ENCODE results near the gene AGAP1.

The AGAP1 gene

GRCh38 chr2:236160366-236161081 is 666.7 kb downstream of the AGAP1 start:
- DNase-seq = no peak

GRCh38 chr2:236161082-236161462 is 667.2 kb downstream of the AGAP1 start:
- no peak for DNase-seq

- no peak for DNase-seq
These were observed 667.7 kb downstream of the AGAP1 start for GRCh38 chr2:236161531-236161930.

GRCh38 chr2:236162031-236162845 is 668.4 kb downstream of the AGAP1 start:
- no peak for DNase-seq

- DNase-seq = no peak
These were observed 669.1 kb downstream of the AGAP1 start for GRCh38 chr2:236162882-236163470.

DNA sequence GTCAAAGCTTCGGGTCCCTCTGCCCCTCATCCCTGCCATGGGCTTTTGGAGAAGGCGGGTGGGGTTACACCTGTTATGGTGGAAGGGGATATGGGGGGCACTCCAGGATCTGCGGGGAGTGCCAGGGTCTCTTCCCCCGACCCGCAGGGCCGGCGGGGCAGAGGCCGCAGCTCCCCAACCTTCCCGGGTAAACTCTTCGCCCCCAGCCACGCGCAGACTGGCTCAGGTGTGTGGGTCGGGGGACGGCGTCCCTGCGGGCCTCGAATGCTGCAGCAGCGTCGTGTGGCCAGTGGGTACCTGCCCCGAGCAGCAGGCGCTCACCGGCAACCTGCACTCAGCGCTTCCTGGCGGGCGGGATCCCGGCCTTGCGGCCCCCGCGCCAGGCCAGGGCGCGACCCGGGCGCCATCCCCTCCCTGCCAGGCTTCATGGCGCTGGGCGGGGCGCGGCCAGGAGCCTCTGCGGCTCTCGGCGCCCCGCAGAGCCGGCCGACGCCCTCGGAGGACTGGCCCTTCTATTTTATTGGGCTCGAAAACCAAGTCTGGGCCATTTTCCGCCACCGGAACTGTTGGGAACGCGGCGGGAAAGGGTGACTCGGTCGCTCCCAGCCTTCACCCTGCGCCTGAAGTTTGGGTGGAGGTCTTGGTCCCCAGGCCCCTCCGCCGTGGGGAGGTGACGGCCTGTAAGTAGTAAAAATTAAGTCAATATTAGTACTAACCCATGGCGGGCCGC is 669.8 kb downstream of the AGAP1 start:
- no peak for DNase-seq

- DNase-seq = no peak
These were observed 670.5 kb downstream of the AGAP1 start for GRCh38 chr2:236164201-236164924.

GRCh38 chr2:236164925-236165841 is 671.3 kb downstream of the AGAP1 start:
- DNase-seq = no peak

DNA sequence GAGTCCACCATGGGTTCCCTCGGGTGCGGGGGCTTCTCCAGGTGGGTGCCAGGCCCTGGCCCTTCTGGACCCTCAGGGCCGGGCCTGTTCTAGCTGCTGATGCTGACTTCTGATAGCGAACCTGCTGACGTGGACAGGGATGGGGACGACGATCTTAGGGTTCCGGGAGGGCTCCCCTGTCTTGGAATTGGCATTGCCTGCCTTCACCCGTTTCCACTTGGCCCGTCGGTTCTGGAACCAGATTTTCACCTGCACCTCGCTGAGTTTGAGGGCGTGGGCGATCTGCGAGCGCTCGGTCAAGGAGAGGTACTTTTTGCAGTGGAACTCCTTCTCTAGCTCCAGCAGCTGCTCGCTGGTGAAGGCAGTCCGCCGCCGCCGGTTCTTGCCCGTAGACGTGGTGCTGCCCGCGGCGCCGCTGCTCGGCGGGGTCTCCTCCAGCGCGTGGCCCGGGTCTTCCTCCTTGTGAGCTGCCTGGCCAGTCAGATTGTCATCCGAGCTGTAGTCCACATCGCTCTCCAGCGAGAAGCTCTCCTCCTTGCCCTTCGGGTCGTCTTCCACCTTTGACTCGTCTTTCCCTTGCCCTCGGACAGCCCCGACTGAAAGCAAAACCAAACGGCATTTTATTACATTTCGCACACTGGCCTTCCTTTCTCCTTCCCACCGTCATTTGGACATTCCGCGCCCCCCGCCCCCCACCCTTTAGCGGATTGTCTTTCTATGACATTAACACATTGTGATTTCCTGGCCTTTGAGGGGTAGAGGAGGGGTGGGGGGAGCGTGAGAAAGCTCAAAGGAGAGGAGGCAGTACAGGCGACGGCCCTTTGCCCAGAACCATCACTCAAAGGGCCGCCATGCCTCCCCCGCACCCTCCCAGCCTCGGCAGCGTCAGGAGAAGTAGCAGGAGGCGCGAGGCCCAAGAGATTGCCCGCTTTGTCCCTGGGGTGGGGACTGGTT is 672.3 kb downstream of the AGAP1 start:
- no peak for DNase-seq

GRCh38 chr2:236166796-236167296 is 673.0 kb downstream of the AGAP1 start:
- no peak for DNase-seq

DNA sequence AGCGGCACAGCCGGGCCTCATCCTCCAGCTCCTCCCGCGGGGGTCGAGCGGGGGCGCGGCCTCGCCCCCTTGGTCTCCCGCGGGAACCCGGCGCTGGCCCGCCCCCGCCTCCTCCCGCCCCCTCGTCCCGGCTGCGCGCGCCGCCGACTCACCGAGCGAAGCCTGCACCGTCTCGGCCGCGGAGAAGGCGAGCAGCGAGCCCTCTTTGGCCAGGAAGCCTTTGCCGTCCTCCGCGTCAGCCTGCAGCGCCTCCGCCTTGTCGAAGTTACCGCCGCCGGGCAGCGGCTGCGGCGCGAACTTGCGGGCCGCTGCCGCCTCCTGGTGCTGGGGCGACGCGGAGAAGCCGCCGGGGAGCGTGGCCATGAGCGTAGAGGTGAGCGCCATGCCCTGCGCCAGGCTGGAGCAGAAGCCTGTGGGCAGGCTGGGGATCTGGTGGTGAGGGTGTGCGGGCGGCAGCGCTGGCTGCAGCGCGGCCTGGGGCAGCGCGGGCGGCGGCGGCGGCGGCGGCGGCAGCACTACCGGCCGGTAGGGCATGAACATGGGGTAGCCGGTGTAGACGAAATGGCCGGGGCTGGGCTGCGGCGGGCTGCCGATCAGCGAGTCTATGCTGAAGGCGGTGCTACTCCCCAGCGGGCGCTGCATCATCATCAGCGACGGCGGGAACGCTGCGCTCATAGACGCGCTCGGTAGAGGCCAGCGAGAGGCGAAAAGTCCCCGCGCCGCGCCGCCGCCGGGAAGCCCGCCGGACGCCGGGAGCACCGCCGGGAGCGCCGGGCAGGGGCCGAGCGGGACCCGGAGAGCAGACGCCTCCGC is 673.7 kb downstream of the AGAP1 start:
- no peak for DNase-seq

DNA sequence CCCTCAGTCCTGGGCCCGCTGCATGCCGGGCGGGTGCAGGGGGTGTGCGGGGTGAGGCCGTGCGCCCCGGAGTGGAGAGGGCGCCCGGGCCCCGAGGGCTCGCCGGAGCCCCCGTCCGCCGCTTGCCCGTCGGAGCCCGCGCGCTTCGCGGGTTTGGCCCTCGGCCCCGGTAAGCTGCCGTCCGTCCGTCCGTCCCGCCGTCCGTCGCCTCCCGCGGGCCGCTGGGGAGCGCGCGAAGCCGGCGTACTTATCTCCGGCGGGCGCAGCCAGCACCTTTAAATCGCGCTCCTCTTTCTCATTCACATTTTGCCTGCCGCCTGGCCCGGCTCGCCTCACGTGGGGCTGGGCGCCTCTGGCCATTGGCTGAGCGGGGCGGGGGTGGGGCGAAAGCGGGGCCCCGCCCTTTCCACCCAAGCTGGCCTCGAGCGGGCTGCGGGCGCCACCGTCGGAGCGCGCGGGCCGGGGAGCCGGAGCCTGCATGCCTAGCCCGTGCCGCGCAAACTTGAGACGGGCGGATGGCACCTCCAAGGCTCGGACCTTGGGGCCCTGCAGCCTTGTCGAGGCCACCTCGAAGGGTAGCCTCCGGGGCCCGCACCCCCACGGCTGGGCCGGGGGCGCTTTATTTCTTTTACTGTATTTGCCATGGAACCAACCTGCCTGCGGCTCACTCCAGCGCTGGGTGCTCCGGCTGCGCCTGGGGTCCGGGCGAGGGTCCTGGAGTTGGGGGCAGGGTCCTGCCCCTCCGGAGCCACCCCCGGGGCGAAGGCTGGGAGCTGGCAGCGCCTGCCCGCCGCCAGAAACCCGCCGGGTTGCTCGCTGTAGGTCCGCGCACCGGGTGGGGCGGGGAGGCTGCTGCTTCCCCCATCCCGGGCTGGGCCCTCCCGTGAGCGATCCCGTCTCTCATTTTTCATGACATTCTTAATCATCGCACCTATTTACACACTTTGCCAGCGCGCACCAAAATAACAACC is 674.6 kb downstream of the AGAP1 start, which contains the start of gene GBX2:
Gene GBX2, minus strand, starts transcription at position 277 of the 971 bp plus-strand sequence. CDS start 415 bp downstream, outside the sequence.
- no peak for DNase-seq

GRCh38 chr2:236169151-236169721 is 675.4 kb downstream of the AGAP1 start:
- no peak for DNase-seq

DNA sequence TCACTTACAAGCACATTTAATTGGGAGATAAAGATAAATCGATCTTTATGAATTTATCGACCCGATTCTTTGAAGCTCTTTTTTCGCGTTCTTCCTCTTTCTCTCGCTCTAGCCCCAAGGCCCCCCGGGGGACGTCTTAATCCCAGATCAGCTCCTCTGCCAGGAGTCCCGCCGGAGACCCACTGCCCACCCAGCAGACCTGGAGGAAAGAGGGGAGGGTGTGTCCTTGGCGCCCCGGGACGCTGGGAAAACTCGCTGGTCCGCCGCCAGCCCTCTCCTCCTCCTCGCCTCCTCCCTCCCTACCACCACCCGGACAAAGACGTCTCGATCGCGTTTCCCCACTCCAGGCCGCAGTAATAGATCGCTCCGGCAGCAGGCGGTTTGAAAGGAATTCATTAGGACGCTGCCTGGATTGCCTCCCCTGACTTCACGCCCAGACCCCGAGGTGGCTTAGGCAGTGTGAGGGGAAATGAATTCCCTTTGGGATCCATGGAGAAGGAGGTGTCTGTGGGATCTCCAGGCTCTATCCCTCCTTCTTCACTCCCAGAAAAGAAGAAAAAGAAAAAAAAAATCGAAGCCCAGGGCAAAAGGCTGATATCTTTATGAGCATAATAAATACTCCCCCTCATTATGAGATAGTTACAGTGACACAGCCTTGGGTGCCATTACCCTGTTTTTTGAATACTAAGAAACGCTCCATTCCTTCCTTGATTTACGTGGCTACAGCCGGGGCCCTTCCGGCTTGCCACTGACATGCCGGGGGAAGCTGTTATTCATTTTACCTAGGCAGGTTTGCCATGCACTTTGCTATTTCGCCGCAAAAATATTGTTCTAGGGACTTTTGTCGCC is 676.1 kb downstream of the AGAP1 start:
- no peak for DNase-seq

- no peak for DNase-seq
These were observed 676.8 kb downstream of the AGAP1 start for GRCh38 chr2:236170590-236171165.

DNA sequence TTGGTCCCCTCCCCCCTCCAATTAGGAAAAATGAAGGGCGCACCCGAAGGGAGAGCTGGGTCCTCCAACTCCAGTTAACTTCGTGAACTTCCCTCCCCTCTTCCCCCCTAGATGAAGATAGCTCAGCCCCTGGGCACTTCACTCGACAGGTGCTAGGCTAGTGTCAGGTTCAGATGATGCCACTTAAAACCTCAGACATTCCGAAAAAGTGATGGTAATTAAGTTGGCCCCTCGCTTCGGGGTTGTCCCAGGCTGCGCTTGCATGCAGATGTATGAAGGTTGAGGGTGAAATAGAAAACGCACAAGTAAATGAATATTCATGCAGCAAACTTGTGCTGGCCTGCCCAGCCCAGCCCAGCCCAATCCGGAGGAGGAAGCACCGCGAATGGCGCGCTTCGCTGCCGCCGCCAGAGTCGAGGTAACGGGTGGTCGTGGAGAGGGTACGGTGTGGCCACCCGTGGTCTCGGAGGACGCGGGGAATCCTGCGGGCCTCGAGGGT is 677.4 kb downstream of the AGAP1 start:
- DNase-seq = no peak

Data from Kasumi-1 (cell line).